WTC11 (cell line): ENCODE measurements around the gene ALDH1A2. TPM values are rescaled to one million over a fixed set of nuclear protein-coding genes. Genes with fewer than 3 reads are reported as not detected.

Source experiments
- ATAC-seq: fragments of 200-7000 bp; cut with Tn5 transposase; 2 replicates; pipeline ENCODE4 v1.10.0; 2021; ENCODE audit warnings: mild to moderate bottlenecking, moderate library complexity
- CTCF ChIA-PET: fragments of 300-600 bp; sonication (Branson Sonifier 250); formaldehyde crosslinking; loops from one replicate; lab custom pipeline; 2021; ENCODE audit warnings: antibody characterized with exemption; lab: Charles Lee
- POLR2A ChIA-PET: fragments of 350-600 bp; sonication (Branson Sonifier 250); formaldehyde crosslinking; loops from one replicate; lab custom pipeline; 2021; ENCODE audit warnings: antibody characterized with exemption; lab: Charles Lee
- DNase-seq: peaks from one replicate; pipeline ENCODE4 v3.0.0; 2021; ENCODE audit warnings: low spot score
- H3K27ac Mint-ChIP-seq: 2 replicates; pipeline ENCODE4 v1.8.0; 2021; ENCODE audit warnings: mixed read lengths
- H3K27me3 Mint-ChIP-seq: 2 replicates; pipeline ENCODE4 v1.8.0; 2021; ENCODE audit warnings: low read depth, mild to moderate bottlenecking, moderate library complexity, mixed read lengths
- H3K36me3 Mint-ChIP-seq: 2 replicates; pipeline ENCODE4 v1.8.0; 2021; ENCODE audit warnings: mixed read lengths
- H3K4me1 Mint-ChIP-seq: 2 replicates; pipeline ENCODE4 v1.8.0; 2022; ENCODE audit warnings: mixed read lengths
- H3K4me3 Mint-ChIP-seq: 2 replicates; pipeline ENCODE4 v1.8.0; 2021; ENCODE audit warnings: mild to moderate bottlenecking, moderate library complexity, mixed read lengths
- H3K9me3 Mint-ChIP-seq: 2 replicates; pipeline ENCODE4 v1.8.0; 2021; ENCODE audit warnings: mixed read lengths
- CREB1 ChIP-seq: sonication (generic); formaldehyde crosslinking; IDR thresholded peaks from 2 replicates; pipeline ENCODE4 v1.8.0; 2023; ENCODE audit warnings: mild to moderate bottlenecking, missing genetic modification reagents
- CREM ChIP-seq: sonication (generic); formaldehyde crosslinking; IDR thresholded peaks from 2 replicates; pipeline ENCODE4 v1.8.1; 2022; ENCODE audit warnings: mild to moderate bottlenecking, missing genetic modification reagents, moderate library complexity
- FOXJ3 ChIP-seq: sonication (generic); formaldehyde crosslinking; IDR thresholded peaks from 2 replicates; pipeline ENCODE4 v1.9.0; 2021; ENCODE audit warnings: missing genetic modification reagents, mild to moderate bottlenecking, borderline replicate concordance
- GRHL2 ChIP-seq: fragments of 250-450 bp; sonication (Bioruptor Pico); IDR thresholded peaks from 2 replicates; pipeline ENCODE4 v1.8.0; 2022; ENCODE audit warnings: mild to moderate bottlenecking, moderate library complexity; ENCODE audit not compliant: insufficient replicate concordance, severe bottlenecking
- JUN ChIP-seq: sonication (generic); formaldehyde crosslinking; IDR thresholded peaks from 2 replicates; pipeline ENCODE4 v1.8.0; 2023; ENCODE audit warnings: mild to moderate bottlenecking, missing genetic modification reagents
- NFATC4 ChIP-seq: fragments of 250-450 bp; sonication (Bioruptor Pico); IDR thresholded peaks from 2 replicates; pipeline ENCODE4 v1.9.0; 2021; ENCODE audit warnings: mild to moderate bottlenecking
- OVOL2 ChIP-seq: fragments of 250-450 bp; sonication (Bioruptor Pico); IDR thresholded peaks from 2 replicates; pipeline ENCODE4 v1.9.0; 2021; ENCODE audit warnings: mild to moderate bottlenecking, borderline replicate concordance
- PRRX2 ChIP-seq: fragments of 250-450 bp; sonication (Bioruptor Pico); IDR thresholded peaks from 2 replicates; pipeline ENCODE4 v1.8.0; 2021; ENCODE audit warnings: mild to moderate bottlenecking
- RORB ChIP-seq: fragments of 250-450 bp; sonication (Bioruptor Pico); IDR thresholded peaks from 2 replicates; pipeline ENCODE4 v1.9.0; 2021; ENCODE audit warnings: mild to moderate bottlenecking
- TCF7 ChIP-seq: sonication (generic); formaldehyde crosslinking; IDR thresholded peaks from 2 replicates; pipeline ENCODE4 v1.8.0; 2022; ENCODE audit warnings: mild to moderate bottlenecking, low read depth, missing genetic modification reagents, moderate library complexity
- ZBTB21 ChIP-seq: sonication (generic); formaldehyde crosslinking; IDR thresholded peaks from 2 replicates; pipeline ENCODE4 v1.8.1; 2023; ENCODE audit warnings: mild to moderate bottlenecking, missing genetic modification reagents, borderline replicate concordance
- ZNF121 ChIP-seq: sonication (generic); formaldehyde crosslinking; IDR thresholded peaks from 2 replicates; pipeline ENCODE4 v1.8.0; 2023; ENCODE audit warnings: missing genetic modification reagents
- ZNF396 ChIP-seq: fragments of 250-450 bp; sonication (Bioruptor Pico); IDR thresholded peaks from 2 replicates; pipeline ENCODE4 v1.8.0; 2021; ENCODE audit warnings: mild to moderate bottlenecking, moderate library complexity, borderline replicate concordance
- ZNF416 ChIP-seq: fragments of 250-450 bp; sonication (Bioruptor Pico); IDR thresholded peaks from 2 replicates; pipeline ENCODE4 v1.9.0; 2021; ENCODE audit warnings: mild to moderate bottlenecking, inconsistent platforms
- total RNA-seq: library from RNA; stranded (reverse); gene quantifications from 3 replicates; pipeline ENCODE4 v1.2.3, GENCODE V29; 2021
- TF ChIP-seq, protein P1 (sequence below): sonication (generic); formaldehyde crosslinking; conservative IDR thresholded peaks from 2 replicates; pipeline ENCODE4 v1.8.1; 2022; ENCODE audit warnings: mild to moderate bottlenecking, missing genetic modification reagents
- TF ChIP-seq, protein P2 (sequence below): sonication (generic); formaldehyde crosslinking; IDR thresholded peaks from 2 replicates; pipeline ENCODE4 v1.8.1; 2023; ENCODE audit warnings: mild to moderate bottlenecking, moderate library complexity, missing genetic modification reagents
- TF ChIP-seq, protein P3 (sequence below): sonication (generic); formaldehyde crosslinking; IDR thresholded peaks from 2 replicates; pipeline ENCODE4 v1.8.1; 2023; ENCODE audit warnings: mild to moderate bottlenecking, missing genetic modification reagents
- TF ChIP-seq, protein P4 (sequence below): sonication (generic); formaldehyde crosslinking; IDR thresholded peaks from 2 replicates; pipeline ENCODE4 v1.8.1; 2022; ENCODE audit warnings: low read depth, missing genetic modification reagents, borderline replicate concordance
- TF ChIP-seq, protein P5 (sequence below): fragments of 250-450 bp; sonication (Bioruptor Pico); IDR thresholded peaks from 2 replicates; pipeline ENCODE4 v1.9.0; 2021; ENCODE audit warnings: mild to moderate bottlenecking
- TF ChIP-seq, protein P6 (sequence below): sonication (generic); formaldehyde crosslinking; IDR thresholded peaks from 2 replicates; pipeline ENCODE4 v1.8.1; 2022; ENCODE audit warnings: mild to moderate bottlenecking, moderate library complexity, missing genetic modification reagents
- TF ChIP-seq, protein P7 (sequence below): fragments of 200-600 bp; IDR thresholded peaks from 2 replicates; pipeline ENCODE4 v1.8.0; 2022; ENCODE audit warnings: antibody characterized with exemption
- TF ChIP-seq, protein P8 (sequence below): sonication (generic); formaldehyde crosslinking; IDR thresholded peaks from 2 replicates; pipeline ENCODE4 v1.8.0; 2022; ENCODE audit warnings: mild to moderate bottlenecking, missing genetic modification reagents

ALDH1A2 gene
- total RNA-seq, 1 experiment from 2014 or later = 1.1 TPM

DNA sequence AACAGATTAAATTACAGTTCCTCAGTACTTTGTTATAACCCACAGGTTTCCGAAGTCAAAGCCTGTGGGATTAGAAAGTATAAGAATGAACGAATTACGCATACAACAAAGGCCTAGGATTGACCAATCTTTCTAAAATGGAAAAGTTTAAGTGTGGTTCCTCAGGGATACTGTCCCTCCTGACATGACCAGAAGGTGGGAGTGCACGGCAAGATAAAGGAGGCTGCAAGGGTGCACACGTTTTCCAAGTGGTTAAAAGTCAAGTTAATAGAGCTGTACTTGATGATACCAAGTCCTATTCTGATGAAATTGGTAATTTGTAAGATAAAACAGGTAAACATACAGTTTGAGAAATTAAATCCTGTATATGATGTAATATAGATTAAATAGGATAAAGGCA lies 96.2 kb downstream of the ALDH1A2 start:
- ATAC-seq (0 out of 2 replicates have a peak, but pooled peaks have one; percentile 43), DNase-seq (no peak)
- POLR2A ChIA-PET = no interaction called here
- Mint-ChIP-seq H3K36me3 (no peaks in the 10 kb centered on the region), H3K27ac (no peak overlapping the region), H3K4me1 (peaks cover 18% of the 10 kb centered on the region), H3K9me3 (no peaks in the 10 kb centered on the region), H3K27me3 (peaks cover 3% of the 10 kb centered on the region; the same call in 1 of the 2 replicates), H3K4me3 (no peak overlapping the region)
- TF ChIP-seq, protein P1, sequence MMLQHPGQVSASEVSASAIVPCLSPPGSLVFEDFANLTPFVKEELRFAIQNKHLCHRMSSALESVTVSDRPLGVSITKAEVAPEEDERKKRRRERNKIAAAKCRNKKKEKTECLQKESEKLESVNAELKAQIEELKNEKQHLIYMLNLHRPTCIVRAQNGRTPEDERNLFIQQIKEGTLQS (CRISPR knock-in tag) = no peak
- TF ChIP-seq, protein P2, sequence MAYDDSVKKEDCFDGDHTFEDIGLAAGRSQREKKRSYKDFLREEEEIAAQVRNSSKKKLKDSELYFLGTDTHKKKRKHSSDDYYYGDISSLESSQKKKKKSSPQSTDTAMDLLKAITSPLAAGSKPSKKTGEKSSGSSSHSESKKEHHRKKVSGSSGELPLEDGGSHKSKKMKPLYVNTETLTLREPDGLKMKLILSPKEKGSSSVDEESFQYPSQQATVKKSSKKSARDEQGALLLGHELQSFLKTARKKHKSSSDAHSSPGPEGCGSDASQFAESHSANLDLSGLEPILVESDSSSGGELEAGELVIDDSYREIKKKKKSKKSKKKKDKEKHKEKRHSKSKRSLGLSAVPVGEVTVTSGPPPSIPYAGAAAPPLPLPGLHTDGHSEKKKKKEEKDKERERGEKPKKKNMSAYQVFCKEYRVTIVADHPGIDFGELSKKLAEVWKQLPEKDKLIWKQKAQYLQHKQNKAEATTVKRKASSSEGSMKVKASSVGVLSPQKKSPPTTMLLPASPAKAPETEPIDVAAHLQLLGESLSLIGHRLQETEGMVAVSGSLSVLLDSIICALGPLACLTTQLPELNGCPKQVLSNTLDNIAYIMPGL = no peak
- TF ChIP-seq, protein P3, sequence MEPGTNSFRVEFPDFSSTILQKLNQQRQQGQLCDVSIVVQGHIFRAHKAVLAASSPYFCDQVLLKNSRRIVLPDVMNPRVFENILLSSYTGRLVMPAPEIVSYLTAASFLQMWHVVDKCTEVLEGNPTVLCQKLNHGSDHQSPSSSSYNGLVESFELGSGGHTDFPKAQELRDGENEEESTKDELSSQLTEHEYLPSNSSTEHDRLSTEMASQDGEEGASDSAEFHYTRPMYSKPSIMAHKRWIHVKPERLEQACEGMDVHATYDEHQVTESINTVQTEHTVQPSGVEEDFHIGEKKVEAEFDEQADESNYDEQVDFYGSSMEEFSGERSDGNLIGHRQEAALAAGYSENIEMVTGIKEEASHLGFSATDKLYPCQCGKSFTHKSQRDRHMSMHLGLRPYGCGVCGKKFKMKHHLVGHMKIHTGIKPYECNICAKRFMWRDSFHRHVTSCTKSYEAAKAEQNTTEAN (CRISPR knock-in tag) = no peak
- TF ChIP-seq JUN (CRISPR knock-in tag) = no peak
- CTCF ChIA-PET = interaction anchor here (0.7 to 2.9 kb wide), 6 partner anchors 36 to 214 kb away, joined by 3 to 24 read pairs (median 4); partner anchors contain the start of gene ALDH1A2

DNA sequence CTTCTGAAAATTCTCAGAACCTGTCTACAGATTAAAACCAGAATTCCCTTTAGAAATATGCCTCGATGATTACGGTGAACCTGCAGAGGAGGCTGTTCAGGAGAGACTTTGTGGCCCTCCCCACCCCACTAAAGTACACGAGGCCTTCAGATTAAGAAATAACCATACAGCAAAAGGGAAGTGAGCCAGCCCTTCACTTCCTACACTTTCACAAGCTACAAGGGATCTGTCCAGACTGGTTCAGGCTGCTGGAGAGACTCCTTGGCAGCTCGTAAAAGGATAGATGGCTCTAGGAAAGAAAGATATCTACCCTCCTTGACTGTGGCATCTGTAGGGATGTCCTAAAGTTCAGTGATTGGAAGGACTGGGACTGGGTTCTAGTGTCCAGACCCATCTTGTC lies 102.6 kb downstream of the ALDH1A2 start:
- ChIA-PET CTCF (interaction anchor here (1.0 kb wide), 1 partner anchor 104 kb away, joined by 4 read pairs; no protein-coding TSS in a partner anchor), POLR2A (no interaction called here)
- Mint-ChIP-seq H3K9me3 (no peaks in the 10 kb centered on the region), H3K36me3 (no peaks in the 10 kb centered on the region), H3K27me3 (peaks cover 3% of the 10 kb centered on the region; the same call in 1 of the 2 replicates), H3K4me1 (peaks cover 7% of the 10 kb centered on the region), H3K4me3 (no peak overlapping the region), H3K27ac (no peak overlapping the region)
- ATAC-seq (no peak), DNase-seq (no peak)
- no peak for TF ChIP-seq NFATC4 (CRISPR knock-in tag)
- TF ChIP-seq, protein P4, sequence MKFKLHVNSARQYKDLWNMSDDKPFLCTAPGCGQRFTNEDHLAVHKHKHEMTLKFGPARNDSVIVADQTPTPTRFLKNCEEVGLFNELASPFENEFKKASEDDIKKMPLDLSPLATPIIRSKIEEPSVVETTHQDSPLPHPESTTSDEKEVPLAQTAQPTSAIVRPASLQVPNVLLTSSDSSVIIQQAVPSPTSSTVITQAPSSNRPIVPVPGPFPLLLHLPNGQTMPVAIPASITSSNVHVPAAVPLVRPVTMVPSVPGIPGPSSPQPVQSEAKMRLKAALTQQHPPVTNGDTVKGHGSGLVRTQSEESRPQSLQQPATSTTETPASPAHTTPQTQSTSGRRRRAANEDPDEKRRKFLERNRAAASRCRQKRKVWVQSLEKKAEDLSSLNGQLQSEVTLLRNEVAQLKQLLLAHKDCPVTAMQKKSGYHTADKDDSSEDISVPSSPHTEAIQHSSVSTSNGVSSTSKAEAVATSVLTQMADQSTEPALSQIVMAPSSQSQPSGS (CRISPR knock-in tag) = no peak
- TF ChIP-seq ZNF396 (CRISPR knock-in tag) = no peak
- TF ChIP-seq, protein P5, sequence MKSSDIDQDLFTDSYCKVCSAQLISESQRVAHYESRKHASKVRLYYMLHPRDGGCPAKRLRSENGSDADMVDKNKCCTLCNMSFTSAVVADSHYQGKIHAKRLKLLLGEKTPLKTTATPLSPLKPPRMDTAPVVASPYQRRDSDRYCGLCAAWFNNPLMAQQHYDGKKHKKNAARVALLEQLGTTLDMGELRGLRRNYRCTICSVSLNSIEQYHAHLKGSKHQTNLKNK (CRISPR knock-in tag) = no peak
- TF ChIP-seq TCF7 = no peak
- TF ChIP-seq, protein P6, sequence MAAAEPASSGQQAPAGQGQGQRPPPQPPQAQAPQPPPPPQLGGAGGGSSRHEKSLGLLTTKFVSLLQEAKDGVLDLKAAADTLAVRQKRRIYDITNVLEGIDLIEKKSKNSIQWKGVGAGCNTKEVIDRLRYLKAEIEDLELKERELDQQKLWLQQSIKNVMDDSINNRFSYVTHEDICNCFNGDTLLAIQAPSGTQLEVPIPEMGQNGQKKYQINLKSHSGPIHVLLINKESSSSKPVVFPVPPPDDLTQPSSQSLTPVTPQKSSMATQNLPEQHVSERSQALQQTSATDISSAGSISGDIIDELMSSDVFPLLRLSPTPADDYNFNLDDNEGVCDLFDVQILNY (CRISPR knock-in tag) = no peak
- TF ChIP-seq RORB (CRISPR knock-in tag) = no peak
- no peak for TF ChIP-seq CREB1
- no peak for TF ChIP-seq PRRX2 (CRISPR knock-in tag)
- no peak for TF ChIP-seq GRHL2 (CRISPR knock-in tag)
- TF ChIP-seq, protein P7, sequence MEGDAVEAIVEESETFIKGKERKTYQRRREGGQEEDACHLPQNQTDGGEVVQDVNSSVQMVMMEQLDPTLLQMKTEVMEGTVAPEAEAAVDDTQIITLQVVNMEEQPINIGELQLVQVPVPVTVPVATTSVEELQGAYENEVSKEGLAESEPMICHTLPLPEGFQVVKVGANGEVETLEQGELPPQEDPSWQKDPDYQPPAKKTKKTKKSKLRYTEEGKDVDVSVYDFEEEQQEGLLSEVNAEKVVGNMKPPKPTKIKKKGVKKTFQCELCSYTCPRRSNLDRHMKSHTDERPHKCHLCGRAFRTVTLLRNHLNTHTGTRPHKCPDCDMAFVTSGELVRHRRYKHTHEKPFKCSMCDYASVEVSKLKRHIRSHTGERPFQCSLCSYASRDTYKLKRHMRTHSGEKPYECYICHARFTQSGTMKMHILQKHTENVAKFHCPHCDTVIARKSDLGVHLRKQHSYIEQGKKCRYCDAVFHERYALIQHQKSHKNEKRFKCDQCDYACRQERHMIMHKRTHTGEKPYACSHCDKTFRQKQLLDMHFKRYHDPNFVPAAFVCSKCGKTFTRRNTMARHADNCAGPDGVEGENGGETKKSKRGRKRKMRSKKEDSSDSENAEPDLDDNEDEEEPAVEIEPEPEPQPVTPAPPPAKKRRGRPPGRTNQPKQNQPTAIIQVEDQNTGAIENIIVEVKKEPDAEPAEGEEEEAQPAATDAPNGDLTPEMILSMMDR = no peak
- no peak for TF ChIP-seq CREM (CRISPR knock-in tag)
- no peak for TF ChIP-seq ZNF416 (CRISPR knock-in tag)
- no peak for TF ChIP-seq ZNF121 (CRISPR knock-in tag)
- TF ChIP-seq, protein P8, sequence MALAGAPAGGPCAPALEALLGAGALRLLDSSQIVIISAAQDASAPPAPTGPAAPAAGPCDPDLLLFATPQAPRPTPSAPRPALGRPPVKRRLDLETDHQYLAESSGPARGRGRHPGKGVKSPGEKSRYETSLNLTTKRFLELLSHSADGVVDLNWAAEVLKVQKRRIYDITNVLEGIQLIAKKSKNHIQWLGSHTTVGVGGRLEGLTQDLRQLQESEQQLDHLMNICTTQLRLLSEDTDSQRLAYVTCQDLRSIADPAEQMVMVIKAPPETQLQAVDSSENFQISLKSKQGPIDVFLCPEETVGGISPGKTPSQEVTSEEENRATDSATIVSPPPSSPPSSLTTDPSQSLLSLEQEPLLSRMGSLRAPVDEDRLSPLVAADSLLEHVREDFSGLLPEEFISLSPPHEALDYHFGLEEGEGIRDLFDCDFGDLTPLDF (CRISPR knock-in tag) = no peak
- no peak for TF ChIP-seq FOXJ3 (CRISPR knock-in tag)
- TF ChIP-seq ZBTB21 (CRISPR knock-in tag) = no peak
- TF ChIP-seq OVOL2 (CRISPR knock-in tag) = no peak
